Measurements from ENCODE around the gene FBXO47. TPM values are rescaled to one million over a fixed set of nuclear protein-coding genes. Genes with fewer than 3 reads are reported as not detected.

FBXO47 gene
- total and polyA plus RNA-seq, 7 donors = not detected

- Histone ChIP-seq H3K4me1 (peaks cover 0 to 49% (median 38%) of the 10 kb centered on the region in 4 donors), H3K27me3 (no peaks in the 10 kb centered on the region), H3K27ac (no peak overlapping the region), H3K36me3 (peaks cover 9 to 58% (median 34%) of the 10 kb centered on the region in 4 donors), H3K4me3 (no peak overlapping the region), H3K9me3 (no peaks in the 10 kb centered on the region)
- DNase-seq = no peak
- TF ChIP-seq POLR2A (IDR thresholded peaks at IDR 0.05) (no peak), CTCF (IDR thresholded peaks at IDR 0.05) (no peak), POLR2AphosphoS5 (IDR thresholded peaks at IDR 0.05) (no peak), EP300 (IDR thresholded peaks at IDR 0.05) (no peak)
- intact Hi-C loops (cut with DNase I) = no loop called here
- 57 to 81% methylated on average over 8 of the region's 8 CpGs for WGBS, 2 donors
Observed at GRCh38 chr17:38891441-38891840, 75.8 kb downstream of the FBXO47 start.

GRCh38 chr17:38890410-38890746, 76.8 kb downstream of the FBXO47 start:
- Histone ChIP-seq H3K4me3 (no peak overlapping the region), H3K27ac (no peak overlapping the region), H3K27me3 (no peaks in the 10 kb centered on the region), H3K36me3 (peaks cover 9 to 58% (median 34%) of the 10 kb centered on the region in 4 donors), H3K4me1 (peaks cover 0 to 51% (median 41%) of the 10 kb centered on the region in 4 donors), H3K9me3 (no peaks in the 10 kb centered on the region)
- TF ChIP-seq EP300 (IDR thresholded peaks at IDR 0.05) = no peak
- TF ChIP-seq POLR2AphosphoS5 (IDR thresholded peaks at IDR 0.05) = no peak
- TF ChIP-seq CTCF (IDR thresholded peaks at IDR 0.05) = no peak
- no peak for TF ChIP-seq POLR2A (IDR thresholded peaks at IDR 0.05)
- WGBS, 2 donors = 75 to 85% methylated on average over 8 of the region's 8 CpGs
- intact Hi-C loops (cut with DNase I) = no loop called here
- DNase-seq = no peak

- 82 to 83% methylated on average over 12 of the region's 12 CpGs for WGBS, 2 donors
Observed at GRCh38 chr17:38889745-38890409, 77.3 kb downstream of the FBXO47 start.

GRCh38 chr17:38888842-38889241, 78.4 kb downstream of the FBXO47 start:
- no peaks in the 10 kb centered on the region for H3K9me3 ChIP-seq
- no peaks in the 10 kb centered on the region for H3K27me3 ChIP-seq
- WGBS, 2 donors = 93 to 94% methylated on average over 9 of the region's 9 CpGs
- DNase-seq = no peak
- peaks cover 0 to 59% (median 46%) of the 10 kb centered on the region in 4 donors for H3K4me1 ChIP-seq
- no peak overlapping the region for H3K4me3 ChIP-seq
- H3K27ac ChIP-seq = no peak overlapping the region
- no peak for TF ChIP-seq CTCF (IDR thresholded peaks at IDR 0.05)
- TF ChIP-seq EP300 (IDR thresholded peaks at IDR 0.05) = no peak
- TF ChIP-seq POLR2A (IDR thresholded peaks at IDR 0.05) = no peak
- TF ChIP-seq POLR2AphosphoS5 (IDR thresholded peaks at IDR 0.05) = no peak
- H3K36me3 ChIP-seq = peaks cover 9 to 58% (median 36%) of the 10 kb centered on the region in 4 donors
- intact Hi-C loops (cut with DNase I) = no loop called here

More at GRCh38 chr17:38889745-38890409, 77.3 kb downstream of the FBXO47 start:
- H3K36me3 ChIP-seq = peaks cover 9 to 58% (median 36%) of the 10 kb centered on the region in 4 donors
- H3K4me1 ChIP-seq = peaks cover 0 to 56% (median 46%) of the 10 kb centered on the region in 4 donors
- no peaks in the 10 kb centered on the region for H3K9me3 ChIP-seq
- TF ChIP-seq POLR2A (IDR thresholded peaks at IDR 0.05) (no peak), CTCF (IDR thresholded peaks at IDR 0.05) (no peak), POLR2AphosphoS5 (IDR thresholded peaks at IDR 0.05) (no peak), EP300 (IDR thresholded peaks at IDR 0.05) (no peak)
- H3K4me3 ChIP-seq = no peak overlapping the region
- DNase-seq = no peak
- no peak overlapping the region for H3K27ac ChIP-seq
- intact Hi-C loops (cut with DNase I) = no loop called here
- no peaks in the 10 kb centered on the region for H3K27me3 ChIP-seq

GRCh38 chr17:38886643-38887010, 80.6 kb downstream of the FBXO47 start:
- intact Hi-C loops (cut with DNase I) = no loop called here
- Histone ChIP-seq H3K27me3 (no peaks in the 10 kb centered on the region), H3K36me3 (peaks cover 9 to 42% (median 27%) of the 10 kb centered on the region in 4 donors), H3K9me3 (no peaks in the 10 kb centered on the region), H3K4me3 (no peak overlapping the region), H3K4me1 (peaks cover 0 to 65% (median 48%) of the 10 kb centered on the region in 4 donors), H3K27ac (peak overlapping the region in 1 of 4 donors; percentile 30)
- TF ChIP-seq POLR2AphosphoS5 (IDR thresholded peaks at IDR 0.05) (no peak), CTCF (IDR thresholded peaks at IDR 0.05) (no peak), POLR2A (IDR thresholded peaks at IDR 0.05) (no peak), EP300 (IDR thresholded peaks at IDR 0.05) (no peak)
- DNase-seq = no peak
- 14 to 52% methylated on average over 8 of the region's 8 CpGs for WGBS, 2 donors

All from sigmoid colon (tissue), 7 donors.